H9 (cell line): Measurements from ENCODE around the gene CRHR1. TPM values are rescaled to one million over a fixed set of nuclear protein-coding genes. Genes with fewer than 3 reads are reported as not detected.
A peak's percentile ranks its signal among the peaks of the same experiment; 100 is the strongest.

Experiments
- DNase-seq: peaks from one replicate; pipeline ENCODE4 v3.0.0-alpha.2; 2017
- H2AFZ ChIP-seq: one replicate; pipeline ENCODE4 v1.6.1; 2013; ENCODE audit warnings: mild to moderate bottlenecking, low read length, control low read depth, moderate library complexity
- H2AK5ac ChIP-seq: 2 replicates; pipeline ENCODE4 v1.6.1; 2013; ENCODE audit warnings: low read length, control low read depth, mixed read lengths; ENCODE audit not compliant: insufficient read length
- H2BK120ac ChIP-seq: one replicate; pipeline ENCODE4 v1.6.1; 2013; ENCODE audit warnings: low read depth, mild to moderate bottlenecking, low read length, control low read depth, inconsistent platforms; ENCODE audit not compliant: poor library complexity, severe bottlenecking
- H2BK12ac ChIP-seq: 2 replicates; pipeline ENCODE4 v1.6.1; 2013; ENCODE audit warnings: low read length, control low read depth, mixed read lengths, low read depth; ENCODE audit not compliant: insufficient read length
- H2BK15ac ChIP-seq: 2 replicates; pipeline ENCODE4 v1.6.1; 2013; ENCODE audit warnings: low read depth, low read length, control low read depth
- H2BK20ac ChIP-seq: one replicate; pipeline ENCODE4 v1.6.1; 2013; ENCODE audit warnings: low read depth, mild to moderate bottlenecking, low read length, control low read depth, inconsistent platforms; ENCODE audit not compliant: poor library complexity, severe bottlenecking
- H2BK5ac ChIP-seq: 2 replicates; pipeline ENCODE4 v1.6.1; 2013; ENCODE audit warnings: low read length, control low read depth, mixed read lengths; ENCODE audit not compliant: insufficient read length
- H3K14ac ChIP-seq: 2 replicates; pipeline ENCODE4 v1.6.1; 2013; ENCODE audit warnings: low read length, control low read depth; ENCODE audit not compliant: insufficient read depth
- H3K18ac ChIP-seq: 2 replicates; pipeline ENCODE4 v1.6.1; 2013; ENCODE audit warnings: low read depth, mild to moderate bottlenecking, mixed read lengths, low read length, control low read depth; ENCODE audit not compliant: insufficient read length
- H3K23ac ChIP-seq: 2 replicates; pipeline ENCODE4 v1.6.1; 2013; ENCODE audit warnings: low read length, control low read depth, mixed read lengths, low read depth; ENCODE audit not compliant: insufficient read length
- H3K23me2 ChIP-seq: 2 replicates; pipeline ENCODE4 v1.6.1; 2013; ENCODE audit warnings: low read depth, mild to moderate bottlenecking, mixed read lengths, low read length, control low read depth; ENCODE audit not compliant: insufficient read length, poor library complexity, severe bottlenecking
- H3K27ac ChIP-seq: 2 replicates; pipeline ENCODE4 v1.5.1; 2013; ENCODE audit warnings: low read length, control low read depth, mixed read lengths, low read depth; ENCODE audit not compliant: insufficient read length
- H3K27me3 ChIP-seq: 2 replicates; pipeline ENCODE4 v1.6.1; 2013; ENCODE audit warnings: low read length, control low read depth, inconsistent platforms; ENCODE audit not compliant: insufficient read depth
- H3K4ac ChIP-seq: 2 replicates; pipeline ENCODE4 v1.6.1; 2013; ENCODE audit warnings: low read depth, mild to moderate bottlenecking, control low read depth, inconsistent platforms, low read length, moderate library complexity
- H3K4me1 ChIP-seq: 2 replicates; pipeline ENCODE4 v1.6.1; 2013; ENCODE audit warnings: low read length, control low read depth, inconsistent platforms; ENCODE audit not compliant: insufficient read depth
- H3K4me2 ChIP-seq: 2 replicates; pipeline ENCODE4 v1.6.1; 2013; ENCODE audit warnings: low read length, control low read depth, mixed read lengths; ENCODE audit not compliant: insufficient read length, insufficient read depth
- H3K56ac ChIP-seq: 2 replicates; pipeline ENCODE4 v1.6.1; 2013; ENCODE audit warnings: low read depth, mild to moderate bottlenecking, mixed read lengths, low read length, control low read depth; ENCODE audit not compliant: insufficient read length
- H3K79me1 ChIP-seq: 2 replicates; pipeline ENCODE4 v1.6.1; 2013; ENCODE audit warnings: low read depth, mild to moderate bottlenecking, moderate library complexity, low read length, control low read depth, inconsistent platforms; ENCODE audit not compliant: insufficient read depth, poor library complexity, severe bottlenecking
- H3K79me2 ChIP-seq: 2 replicates; pipeline ENCODE4 v1.6.1; 2013; ENCODE audit warnings: low read length, control low read depth, inconsistent platforms; ENCODE audit not compliant: insufficient read depth
- H3K9ac ChIP-seq: 2 replicates; pipeline ENCODE4 v1.6.1; 2013; ENCODE audit warnings: low read length, control low read depth, mixed read lengths; ENCODE audit not compliant: insufficient read length; ENCODE audit errors: extremely low read depth
- H3K9me3 ChIP-seq: one replicate; pipeline ENCODE4 v1.6.1; 2013; ENCODE audit warnings: low read depth, low read length, inconsistent platforms; ENCODE audit not compliant: control insufficient read depth
- H3T11ph ChIP-seq: one replicate; pipeline ENCODE4 v1.6.1; 2013; ENCODE audit warnings: mild to moderate bottlenecking, low read length, control low read depth, inconsistent platforms
- H4K20me1 ChIP-seq: one replicate; pipeline ENCODE4 v1.6.1; 2013; ENCODE audit not compliant: control insufficient read depth, insufficient read length, insufficient read depth
- H4K5ac ChIP-seq: 2 replicates; pipeline ENCODE4 v1.6.1; 2013; ENCODE audit warnings: low read depth, mild to moderate bottlenecking, mixed read lengths, low read length, control low read depth; ENCODE audit not compliant: insufficient read length
- H4K8ac ChIP-seq: replicated peaks from 2 replicates; pipeline ENCODE4 v1.6.1; 2013; ENCODE audit warnings: low read length, control low read depth, mixed read lengths, low read depth; ENCODE audit not compliant: insufficient read length
- H4K91ac ChIP-seq: 2 replicates; pipeline ENCODE4 v1.6.1; 2013; ENCODE audit warnings: low read depth, mild to moderate bottlenecking, moderate library complexity, mixed read lengths, low read length, control low read depth; ENCODE audit not compliant: insufficient read length
- H3K27ac Mint-ChIP-seq, 3 experiments: 2 replicates in 2 of 3; 3 replicates in 1 of 3; pipeline ENCODE4 v1.8.0; 2020 to 2021; ENCODE audit warnings: mixed read lengths in 3 of 3, mild to moderate bottlenecking in 1 of 3, moderate library complexity in 1 of 3
- H3K27me3 Mint-ChIP-seq: 2 replicates; pipeline ENCODE4 v1.8.0; 2021; ENCODE audit warnings: low read depth, mild to moderate bottlenecking, moderate library complexity, mixed read lengths
- H3K36me3 Mint-ChIP-seq, 3 experiments: 2 replicates in 2 of 3; 3 replicates in 1 of 3; pipeline ENCODE4 v1.8.0; 2020 to 2021; ENCODE audit warnings: low read depth in 3 of 3, mixed read lengths in 3 of 3; ENCODE audit not compliant: insufficient read depth in 1 of 3
- H3K4me1 Mint-ChIP-seq, 2 experiments: 2 replicates each; pipeline ENCODE4 v1.8.0; 2020; ENCODE audit warnings: mixed read lengths in 2 of 2
- H3K4me3 Mint-ChIP-seq, 2 experiments: 2 replicates in 1 of 2; 3 replicates in 1 of 2; pipeline ENCODE4 v1.8.0; 2020 to 2021; ENCODE audit warnings: mild to moderate bottlenecking in 2 of 2, mixed read lengths in 2 of 2, moderate library complexity in 1 of 2
- H3K9me3 Mint-ChIP-seq, 2 experiments: 2 replicates in 1 of 2; 3 replicates in 1 of 2; pipeline ENCODE4 v1.8.0; 2020; ENCODE audit warnings: mild to moderate bottlenecking in 2 of 2, mixed read lengths in 2 of 2, moderate library complexity in 1 of 2
- CTCF ChIP-seq: fragments of 200-600 bp; sonication (generic); conservative IDR thresholded peaks from 3 replicates; pipeline ENCODE4 v1.8.0; 2021; ENCODE audit warnings: antibody characterized with exemption, mild to moderate bottlenecking
- WGBS: extraction: QIAGEN DNeasy Blood & Tissue Kit; methylation state at CpG from one replicate; pipeline ENCODE4 v1.1.7; 2013; ENCODE audit warnings: missing lambda C conversion rate, low lambda C conversion rate, mixed read lengths; ENCODE audit not compliant: insufficient read length; ENCODE audit errors: extremely low coverage; 5-methylcytosine and 5-hydroxymethylcytosine counted together
- total RNA-seq: library from RNA; stranded (reverse); gene quantifications from 2 replicates; pipeline ENCODE4 v1.2.1, GENCODE V29; 2021

CRHR1 gene
- total RNA-seq, 1 experiment from 2014 or later, result 0.52 TPM

- Histone ChIP-seq H3K27me3 (no peaks in the 10 kb centered on the region), H3K27ac (no peak overlapping the region), H4K20me1 (no peaks in the 10 kb centered on the region)
Observed at GRCh38 chr17:45734598-45734997, 49.5 kb upstream of the CRHR1 start.

More at GRCh38 chr17:45734598-45734997, 49.5 kb upstream of the CRHR1 start:
- H3K4me1 ChIP-seq, result no peaks in the 10 kb centered on the region
- H3K27ac Mint-ChIP-seq, result no peak overlapping the region
- no peaks in the 10 kb centered on the region for H3K23me2 ChIP-seq
- H3K79me2 ChIP-seq, result no peaks in the 10 kb centered on the region
- no peak overlapping the region for H3K14ac ChIP-seq
- H2BK15ac ChIP-seq, result no peak overlapping the region
- H3K79me1 ChIP-seq, result no peaks in the 10 kb centered on the region
- H2BK120ac ChIP-seq, result no peak overlapping the region
- no CpG with 5 or more reads among the region's 3 CpGs for WGBS
- H3K27me3 Mint-ChIP-seq, result peaks cover 74% of the 10 kb centered on the region
- no peaks in the 10 kb centered on the region for H3K9me3 ChIP-seq
- no peak overlapping the region for H2AK5ac ChIP-seq
- H4K8ac ChIP-seq, result no peak overlapping the region
- no peak overlapping the region for H2BK12ac ChIP-seq
- H3K23ac ChIP-seq, result no peak overlapping the region
- TF ChIP-seq CTCF, result no peak
- peaks cover 15% of the 10 kb centered on the region in 2 experiments; a peak in 4 of 5 replicates for H3K9me3 Mint-ChIP-seq
- H3K4ac ChIP-seq, result no peak overlapping the region
- no peak overlapping the region for H3K4me3 Mint-ChIP-seq
- DNase-seq, result peak; percentile 7
- H3K36me3 Mint-ChIP-seq, result no peaks in the 10 kb centered on the region
- H4K5ac ChIP-seq, result no peak overlapping the region
- H3K9ac ChIP-seq, result no peak overlapping the region
- H2BK5ac ChIP-seq, result no peak overlapping the region
- H3K18ac ChIP-seq, result no peak overlapping the region
- H3K56ac ChIP-seq, result no peak overlapping the region
- no peak overlapping the region for H3K4me2 ChIP-seq
- no peak overlapping the region for H4K91ac ChIP-seq
- H2AFZ ChIP-seq, result no peak overlapping the region
- H3T11ph ChIP-seq, result no peak overlapping the region
- H2BK20ac ChIP-seq, result no peak overlapping the region
- no peaks in the 10 kb centered on the region for H3K4me1 Mint-ChIP-seq
